ENCODE results near the gene KLRC1. TPM values are rescaled to one million over a fixed set of nuclear protein-coding genes. Genes with fewer than 3 reads are reported as not detected.
"Not testable (repeated sequence)": the region's sequence is repeated elsewhere in the genome, so short reads cannot be mapped to it uniquely, and the experiment has no call there.

Gene KLRC1
- total RNA-seq, result under 1 TPM in 5 of 6 donors, not detected in 1; 0.13 to 0.44 (median 0.19) TPM
- under 1 TPM; 0.15 to 0.45 TPM for polyA plus RNA-seq

- Histone ChIP-seq H3K4me1 (no peaks in the 10 kb centered on the region), H3K27ac (no peak within 1 kb of the TSS), H3K36me3 (no peaks in the 10 kb centered on the region), H3K4me3 (no peak within 1 kb of the TSS), H3K9me3 (no peaks in the 10 kb centered on the region), H3K27me3 (no peaks in the 10 kb centered on the region)
- no peak for TF ChIP-seq CTCF (IDR thresholded peaks at IDR 0.05)
- intact Hi-C loops (cut with DNase I), result no loop called here
- ATAC-seq (no peak), FAIRE-seq (no peak), DNase-seq (no peak)
- WGBS, 2 donors, result 44 to 53% methylated on average over 2 of the region's 2 CpGs
Observed at GRCh38 chr12:10453156-10453555, at the start of gene KLRC1. TSS of gene KLRC1 (minus strand) at chr12:10453377. CDS start at chr12:10451156, 2,221 bp downstream.

- DNase-seq, result no peak
- intact Hi-C loops (cut with DNase I), result no loop called here
Observed at GRCh38 chr12:10501030-10501429, 47.9 kb upstream of the KLRC1 start.

GRCh38 chr12:10498042-10498441 is 44.9 kb upstream of the KLRC1 start:
- WGBS, 2 donors, result 5 to 24% methylated on average over 1 of the region's 1 CpG
- FAIRE-seq, result no peak
- TF ChIP-seq CTCF (IDR thresholded peaks at IDR 0.05), result no peak

More at GRCh38 chr12:10501030-10501429, 47.9 kb upstream of the KLRC1 start:
- H3K4me3 ChIP-seq, result no peak overlapping the region
- 29 to 36% methylated on average over 3 of the region's 3 CpGs for WGBS, 2 donors
- ATAC-seq (no peak), FAIRE-seq (no peak)
- no peaks in the 10 kb centered on the region for H3K36me3 ChIP-seq
- no peak for TF ChIP-seq CTCF (IDR thresholded peaks at IDR 0.05)
- peaks cover 0 to 8% (median 2%) of the 10 kb centered on the region in 4 donors for H3K27me3 ChIP-seq
- H3K27ac ChIP-seq, result no peak overlapping the region
- no peaks in the 10 kb centered on the region for H3K9me3 ChIP-seq
- H3K4me1 ChIP-seq, result no peaks in the 10 kb centered on the region

GRCh38 chr12:10497602-10498001 is 44.4 kb upstream of the KLRC1 start:
- H3K9me3 ChIP-seq, result no peaks in the 10 kb centered on the region
- intact Hi-C loops (cut with DNase I), result no loop called here
- no peaks in the 10 kb centered on the region for H3K4me1 ChIP-seq
- H3K36me3 ChIP-seq, result no peaks in the 10 kb centered on the region
- 37 to 51% methylated on average over 2 of the region's 2 CpGs for WGBS, 2 donors
- DNase-seq (peak in 1 of 6 donors; percentile 13), ATAC-seq (no peak), FAIRE-seq (no peak)
- no peak overlapping the region for H3K27ac ChIP-seq
- TF ChIP-seq CTCF (IDR thresholded peaks at IDR 0.05), result no peak
- H3K27me3 ChIP-seq, result peaks cover 0 to 5% (median under 1%) of the 10 kb centered on the region in 4 donors
- no peak overlapping the region for H3K4me3 ChIP-seq

More at GRCh38 chr12:10498042-10498441, 44.9 kb upstream of the KLRC1 start:
- Histone ChIP-seq H3K4me3 (no peak overlapping the region), H3K9me3 (no peaks in the 10 kb centered on the region), H3K36me3 (no peaks in the 10 kb centered on the region), H3K27ac (no peak overlapping the region), H3K4me1 (no peaks in the 10 kb centered on the region), H3K27me3 (peaks cover 0 to 5% (median 2%) of the 10 kb centered on the region in 4 donors)
- ATAC-seq (no peak), DNase-seq (no peak)
- intact Hi-C loops (cut with DNase I), result no loop called here

GRCh38 chr12:10491766-10492165 is 38.6 kb upstream of the KLRC1 start:
- Histone ChIP-seq H3K27me3 (peaks cover 0 to 6% (median 0%) of the 10 kb centered on the region in 4 donors), H3K36me3 (no peaks in the 10 kb centered on the region), H3K4me1 (no peaks in the 10 kb centered on the region), H3K27ac (no peak overlapping the region), H3K9me3 (no peaks in the 10 kb centered on the region), H3K4me3 (no peak overlapping the region)
- DNase-seq (no peak), ATAC-seq (no peak), FAIRE-seq (no peak)
- intact Hi-C loops (cut with DNase I), result no loop called here
- 59 to 61% methylated on average over 4 of the region's 4 CpGs for WGBS, 2 donors
- TF ChIP-seq CTCF (IDR thresholded peaks at IDR 0.05), result no peak

GRCh38 chr12:10487328-10487727 is 34.2 kb upstream of the KLRC1 start:
- H3K27me3 ChIP-seq; H3K4me1 ChIP-seq; FAIRE-seq; H3K9me3 ChIP-seq; intact Hi-C loops (cut with DNase I); ATAC-seq; DNase-seq; H3K27ac ChIP-seq; H3K36me3 ChIP-seq; H3K4me3 ChIP-seq: not testable (repeated sequence)
- 65 to 72% methylated on average over 2 of the region's 2 CpGs for WGBS, 2 donors

GRCh38 chr12:10481901-10482300 is 28.7 kb upstream of the KLRC1 start:
- FAIRE-seq; H3K4me3 ChIP-seq; ATAC-seq; H3K4me1 ChIP-seq; DNase-seq; H3K27ac ChIP-seq; H3K9me3 ChIP-seq; H3K27me3 ChIP-seq; intact Hi-C loops (cut with DNase I); H3K36me3 ChIP-seq: not testable (repeated sequence)
- 32 to 40% methylated on average over 2 of the region's 2 CpGs for WGBS, 2 donors

- H3K27ac ChIP-seq; H3K27me3 ChIP-seq; ATAC-seq; DNase-seq; H3K9me3 ChIP-seq; H3K36me3 ChIP-seq; FAIRE-seq; H3K4me3 ChIP-seq; intact Hi-C loops (cut with DNase I); H3K4me1 ChIP-seq: not testable (repeated sequence)
- 79 to 88% methylated on average over 5 of the region's 5 CpGs for WGBS, 2 donors
Observed at GRCh38 chr12:10472808-10473207, 19.6 kb upstream of the KLRC1 start.

Measured in pancreas (tissue), 10 donors.